ENCODE results near the gene GMCL1. TPM values are rescaled to one million over a fixed set of nuclear protein-coding genes. Genes with fewer than 3 reads are reported as not detected.

GMCL1 gene
- total and polyA plus RNA-seq, 2 experiments from 2014 or later, result 27.0 to 27.3 TPM

DNA sequence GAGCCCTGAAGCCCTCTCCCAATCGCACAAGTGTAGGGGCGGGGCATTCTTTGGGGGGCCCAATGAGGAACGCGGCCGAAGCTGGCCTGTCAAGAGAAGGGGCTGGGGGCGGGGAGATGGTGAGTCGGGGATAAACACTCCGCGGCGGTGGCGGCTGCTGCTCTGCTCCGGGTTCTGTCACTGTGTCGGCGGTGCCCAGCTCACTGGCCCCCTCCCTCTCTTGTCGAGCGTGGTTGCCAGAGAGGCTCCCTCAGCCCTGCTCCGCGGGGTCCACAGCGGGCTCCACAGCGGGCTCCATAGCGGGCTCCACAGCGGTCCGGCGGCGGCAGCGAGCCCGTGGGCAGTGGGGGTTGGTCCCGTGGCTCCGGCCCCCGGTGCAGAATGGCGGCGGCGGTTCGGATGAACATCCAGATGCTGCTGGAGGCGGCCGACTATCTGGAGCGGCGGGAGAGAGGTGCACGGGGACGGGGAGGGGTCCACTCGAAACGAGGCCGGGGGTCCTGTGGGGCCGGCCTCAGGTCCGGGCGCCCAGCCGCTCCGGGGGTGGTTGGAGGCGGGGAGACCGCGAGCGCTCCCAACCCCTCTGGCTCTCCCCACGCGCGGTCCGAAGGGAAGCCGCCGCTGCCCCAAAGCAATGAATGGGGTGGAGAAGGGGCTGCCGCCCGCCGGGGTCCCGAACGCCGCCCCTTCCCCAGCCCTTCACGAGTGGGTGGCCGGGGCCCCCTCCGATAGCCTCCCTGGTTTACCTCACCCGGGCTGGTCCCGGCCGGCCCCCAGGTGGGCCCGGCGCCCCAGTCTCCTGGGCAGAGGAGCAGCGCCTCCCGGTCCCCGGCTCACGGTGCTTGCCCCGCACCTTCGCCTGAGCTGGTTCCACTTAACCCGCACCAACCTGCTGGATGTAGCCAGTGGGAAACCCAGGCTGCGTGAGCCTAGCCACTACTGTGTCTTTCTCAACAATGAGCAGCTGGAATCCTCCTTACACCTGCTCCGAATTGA lies 85.8 kb downstream of the GMCL1 start, which contains the start of gene MXD1:
Gene MXD1, plus strand, starts transcription at position 160 of the 996 bp plus-strand sequence. Its CDS starts 222 bp downstream, at position 382.
- peak; percentile 58 for DNase-seq (ENCODE audit: low spot score)
- ATAC-seq, result peak; percentile 8
- Mint-ChIP-seq H3K4me3 (peak within 1 kb of the TSS; percentile 85), H3K9me3 (no peaks in the 10 kb centered on the region), H3K36me3 (ENCODE audit: low read depth) (peaks cover 3% of the 10 kb centered on the region; the same call in 1 of the 3 replicates), H3K27me3 (ENCODE audit: insufficient read depth, low read depth, poor library complexity) (peaks cover 6% of the 10 kb centered on the region), H3K4me1 (0 out of 3 replicates have a peak, but pooled peaks cover 6% of the 10 kb centered on the region), H3K27ac (peak within 1 kb of the TSS; percentile 98)
- peak within 1 kb of the TSS; percentile 88 for H3K4me2 ChIP-seq
- H3K4me3 ChIP-seq, result peak within 1 kb of the TSS; percentile 68
- H3K4me1 ChIP-seq (ENCODE audit: insufficient read depth), result no peaks in the 10 kb centered on the region
- no peaks in the 10 kb centered on the region for H3K9me2 ChIP-seq (ENCODE audit: insufficient read depth)
- no peak for TF ChIP-seq POLR2AphosphoS5 (IDR thresholded peaks at IDR 0.05; ENCODE audit: low read depth)
- no peak for TF ChIP-seq ZNF331 (CRISPR knock-in tag; IDR thresholded peaks at IDR 0.05; ENCODE audit: low read depth)
- TF ChIP-seq ZNF114 (CRISPR knock-in tag; IDR thresholded peaks at IDR 0.05), result no peak
- TF ChIP-seq, protein P1, sequence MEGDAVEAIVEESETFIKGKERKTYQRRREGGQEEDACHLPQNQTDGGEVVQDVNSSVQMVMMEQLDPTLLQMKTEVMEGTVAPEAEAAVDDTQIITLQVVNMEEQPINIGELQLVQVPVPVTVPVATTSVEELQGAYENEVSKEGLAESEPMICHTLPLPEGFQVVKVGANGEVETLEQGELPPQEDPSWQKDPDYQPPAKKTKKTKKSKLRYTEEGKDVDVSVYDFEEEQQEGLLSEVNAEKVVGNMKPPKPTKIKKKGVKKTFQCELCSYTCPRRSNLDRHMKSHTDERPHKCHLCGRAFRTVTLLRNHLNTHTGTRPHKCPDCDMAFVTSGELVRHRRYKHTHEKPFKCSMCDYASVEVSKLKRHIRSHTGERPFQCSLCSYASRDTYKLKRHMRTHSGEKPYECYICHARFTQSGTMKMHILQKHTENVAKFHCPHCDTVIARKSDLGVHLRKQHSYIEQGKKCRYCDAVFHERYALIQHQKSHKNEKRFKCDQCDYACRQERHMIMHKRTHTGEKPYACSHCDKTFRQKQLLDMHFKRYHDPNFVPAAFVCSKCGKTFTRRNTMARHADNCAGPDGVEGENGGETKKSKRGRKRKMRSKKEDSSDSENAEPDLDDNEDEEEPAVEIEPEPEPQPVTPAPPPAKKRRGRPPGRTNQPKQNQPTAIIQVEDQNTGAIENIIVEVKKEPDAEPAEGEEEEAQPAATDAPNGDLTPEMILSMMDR (conservative IDR thresholded peaks at IDR 0.05; ENCODE audit: low read depth in 2 of 2), result no peak
- TF ChIP-seq, protein P2, sequence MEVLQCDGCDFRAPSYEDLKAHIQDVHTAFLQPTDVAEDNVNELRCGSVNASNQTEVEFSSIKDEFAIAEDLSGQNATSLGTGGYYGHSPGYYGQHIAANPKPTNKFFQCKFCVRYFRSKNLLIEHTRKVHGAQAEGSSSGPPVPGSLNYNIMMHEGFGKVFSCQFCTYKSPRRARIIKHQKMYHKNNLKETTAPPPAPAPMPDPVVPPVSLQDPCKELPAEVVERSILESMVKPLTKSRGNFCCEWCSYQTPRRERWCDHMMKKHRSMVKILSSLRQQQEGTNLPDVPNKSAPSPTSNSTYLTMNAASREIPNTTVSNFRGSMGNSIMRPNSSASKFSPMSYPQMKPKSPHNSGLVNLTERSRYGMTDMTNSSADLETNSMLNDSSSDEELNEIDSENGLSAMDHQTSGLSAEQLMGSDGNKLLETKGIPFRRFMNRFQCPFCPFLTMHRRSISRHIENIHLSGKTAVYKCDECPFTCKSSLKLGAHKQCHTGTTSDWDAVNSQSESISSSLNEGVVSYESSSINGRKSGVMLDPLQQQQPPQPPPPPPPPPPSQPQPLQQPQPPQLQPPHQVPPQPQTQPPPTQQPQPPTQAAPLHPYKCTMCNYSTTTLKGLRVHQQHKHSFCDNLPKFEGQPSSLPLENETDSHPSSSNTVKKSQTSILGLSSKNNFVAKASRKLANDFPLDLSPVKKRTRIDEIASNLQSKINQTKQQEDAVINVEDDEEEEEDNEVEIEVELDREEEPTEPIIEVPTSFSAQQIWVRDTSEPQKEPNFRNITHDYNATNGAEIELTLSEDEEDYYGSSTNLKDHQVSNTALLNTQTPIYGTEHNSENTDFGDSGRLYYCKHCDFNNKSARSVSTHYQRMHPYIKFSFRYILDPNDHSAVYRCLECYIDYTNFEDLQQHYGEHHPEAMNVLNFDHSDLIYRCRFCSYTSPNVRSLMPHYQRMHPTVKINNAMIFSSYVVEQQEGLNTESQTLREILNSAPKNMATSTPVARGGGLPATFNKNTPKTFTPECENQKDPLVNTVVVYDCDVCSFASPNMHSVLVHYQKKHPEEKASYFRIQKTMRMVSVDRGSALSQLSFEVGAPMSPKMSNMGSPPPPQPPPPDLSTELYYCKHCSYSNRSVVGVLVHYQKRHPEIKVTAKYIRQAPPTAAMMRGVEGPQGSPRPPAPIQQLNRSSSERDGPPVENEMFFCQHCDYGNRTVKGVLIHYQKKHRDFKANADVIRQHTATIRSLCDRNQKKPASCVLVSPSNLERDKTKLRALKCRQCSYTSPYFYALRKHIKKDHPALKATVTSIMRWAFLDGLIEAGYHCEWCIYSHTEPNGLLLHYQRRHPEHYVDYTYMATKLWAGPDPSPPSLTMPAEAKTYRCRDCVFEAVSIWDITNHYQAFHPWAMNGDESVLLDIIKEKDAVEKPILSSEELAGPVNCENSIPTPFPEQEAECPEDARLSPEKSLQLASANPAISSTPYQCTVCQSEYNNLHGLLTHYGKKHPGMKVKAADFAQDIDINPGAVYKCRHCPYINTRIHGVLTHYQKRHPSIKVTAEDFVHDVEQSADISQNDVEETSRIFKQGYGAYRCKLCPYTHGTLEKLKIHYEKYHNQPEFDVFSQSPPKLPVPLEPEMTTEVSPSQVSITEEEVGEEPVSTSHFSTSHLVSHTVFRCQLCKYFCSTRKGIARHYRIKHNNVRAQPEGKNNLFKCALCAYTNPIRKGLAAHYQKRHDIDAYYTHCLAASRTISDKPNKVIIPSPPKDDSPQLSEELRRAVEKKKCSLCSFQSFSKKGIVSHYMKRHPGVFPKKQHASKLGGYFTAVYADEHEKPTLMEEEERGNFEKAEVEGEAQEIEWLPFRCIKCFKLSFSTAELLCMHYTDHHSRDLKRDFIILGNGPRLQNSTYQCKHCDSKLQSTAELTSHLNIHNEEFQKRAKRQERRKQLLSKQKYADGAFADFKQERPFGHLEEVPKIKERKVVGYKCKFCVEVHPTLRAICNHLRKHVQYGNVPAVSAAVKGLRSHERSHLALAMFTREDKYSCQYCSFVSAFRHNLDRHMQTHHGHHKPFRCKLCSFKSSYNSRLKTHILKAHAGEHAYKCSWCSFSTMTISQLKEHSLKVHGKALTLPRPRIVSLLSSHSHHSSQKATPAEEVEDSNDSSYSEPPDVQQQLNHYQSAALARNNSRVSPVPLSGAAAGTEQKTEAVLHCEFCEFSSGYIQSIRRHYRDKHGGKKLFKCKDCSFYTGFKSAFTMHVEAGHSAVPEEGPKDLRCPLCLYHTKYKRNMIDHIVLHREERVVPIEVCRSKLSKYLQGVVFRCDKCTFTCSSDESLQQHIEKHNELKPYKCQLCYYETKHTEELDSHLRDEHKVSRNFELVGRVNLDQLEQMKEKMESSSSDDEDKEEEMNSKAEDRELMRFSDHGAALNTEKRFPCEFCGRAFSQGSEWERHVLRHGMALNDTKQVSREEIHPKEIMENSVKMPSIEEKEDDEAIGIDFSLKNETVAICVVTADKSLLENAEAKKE (CRISPR knock-in tag; IDR thresholded peaks at IDR 0.05), result no peak
- H2AFZ ChIP-seq, result no peak within 1 kb of the TSS; the same call in 1 of the 2 replicates
- H4K20me1 ChIP-seq (replicated peaks; ENCODE audit: insufficient read depth), result no peaks in the 10 kb centered on the region
- no peaks in the 10 kb centered on the region for H3K36me3 ChIP-seq (ENCODE audit: insufficient read depth)
- no peaks in the 10 kb centered on the region for H3K79me2 ChIP-seq (replicated peaks; ENCODE audit: insufficient read depth)
- no peaks in the 10 kb centered on the region for H3K27me3 ChIP-seq (ENCODE audit: insufficient read depth)
- no peaks in the 10 kb centered on the region for H3F3A ChIP-seq (replicated peaks; ENCODE audit: low read depth)
- H3K27ac ChIP-seq (ENCODE audit: low read depth), result peak within 1 kb of the TSS; percentile 95

Data from GM23338 (cell line).